TTC549 (cell line): Measurements from ENCODE around the gene NUP50.

Experiments used
- FAIRE-seq: peaks from 2 replicates; lab custom pipeline; 2012; peaks lifted over from hg19 to GRCh38; lab: Jason Lieb, UNC

The NUP50 gene

GRCh38 chr22:45194686-45195085, 31.0 kb downstream of the NUP50 start:
- FAIRE-seq, result no peak

- FAIRE-seq, result no peak
Observed at GRCh38 chr22:45195616-45196015, 31.9 kb downstream of the NUP50 start.

GRCh38 chr22:45196308-45196707, 32.6 kb downstream of the NUP50 start:
- FAIRE-seq, result no peak

GRCh38 chr22:45196926-45197605, 33.3 kb downstream of the NUP50 start:
- no peak for FAIRE-seq

- FAIRE-seq, result no peak
Observed at GRCh38 chr22:45197606-45198462, 34.1 kb downstream of the NUP50 start.

- no peak for FAIRE-seq
Observed at GRCh38 chr22:45198463-45198795, 34.7 kb downstream of the NUP50 start.

GRCh38 chr22:45199723-45200122, 36.0 kb downstream of the NUP50 start:
- no peak for FAIRE-seq

- FAIRE-seq, result no peak
Observed at GRCh38 chr22:45200230-45200629, 36.5 kb downstream of the NUP50 start.

- FAIRE-seq, result no peak
Observed at GRCh38 chr22:45200860-45201511, 37.3 kb downstream of the NUP50 start.

- FAIRE-seq, result no peak
Observed at GRCh38 chr22:45201678-45202332, 38.1 kb downstream of the NUP50 start.

GRCh38 chr22:45202333-45203149, 38.8 kb downstream of the NUP50 start:
- no peak for FAIRE-seq

GRCh38 chr22:45203150-45203951, 39.6 kb downstream of the NUP50 start:
- no peak for FAIRE-seq

GRCh38 chr22:45204241-45204640, 40.5 kb downstream of the NUP50 start:
- no peak for FAIRE-seq

- FAIRE-seq, result no peak
Observed at GRCh38 chr22:45204819-45205218, 41.1 kb downstream of the NUP50 start.

GRCh38 chr22:45205276-45205925, 41.7 kb downstream of the NUP50 start:
- FAIRE-seq, result no peak

- FAIRE-seq, result no peak
Observed at GRCh38 chr22:45206233-45206632, 42.5 kb downstream of the NUP50 start.

GRCh38 chr22:45207533-45207932, 43.8 kb downstream of the NUP50 start:
- FAIRE-seq, result no peak

- no peak for FAIRE-seq
Observed at GRCh38 chr22:45207981-45208664, 44.4 kb downstream of the NUP50 start.

GRCh38 chr22:45208696-45208992, 44.9 kb downstream of the NUP50 start:
- no peak for FAIRE-seq
